Spleen (tissue), 11 donors: ENCODE data around the gene CTRL. TPM values are rescaled to one million over a fixed set of nuclear protein-coding genes. Genes with fewer than 3 reads are reported as not detected.
A peak's percentile ranks its signal among the peaks of the same experiment; 100 is the strongest.

Source experiments
- DNase-seq: peaks from one replicate; pipeline ENCODE4 v3.0.0-alpha.2; 2020
- H3K27ac ChIP-seq, 8 donors: fragments of 200-600 bp; sonication (generic) in 7 of 8; 1 replicate in 4 of 8; 2 replicates in 4 of 8; pipeline versions ENCODE4 v1.5.0 to v1.8.0; 2016 to 2021; ENCODE audit warnings: inconsistent platforms in 4 of 8, mild to moderate bottlenecking in 4 of 8, moderate library complexity in 1 of 8
- H3K27me3 ChIP-seq, 7 donors: fragments of 200-600 bp; sonication (generic) in 6 of 7; replicated peaks in 1 of 7; 1 replicate in 4 of 7; 2 replicates in 3 of 7; pipeline versions ENCODE4 v1.5.0 to v1.8.0; 2016 to 2021; ENCODE audit warnings: inconsistent platforms in 3 of 7, mild to moderate bottlenecking in 1 of 7
- H3K36me3 ChIP-seq, 6 donors: fragments of 200-600 bp; sonication (generic) in 5 of 6; 1 replicate in 4 of 6; 2 replicates in 2 of 6; pipeline versions ENCODE4 v1.5.0 to v1.8.0; 2016 to 2021; ENCODE audit warnings: inconsistent platforms in 2 of 6
- H3K4me1 ChIP-seq, 6 donors: fragments of 200-600 bp; sonication (generic) in 5 of 6; 1 replicate in 3 of 6; 2 replicates in 3 of 6; pipeline versions ENCODE4 v1.5.0 to v1.8.0; 2016 to 2021; ENCODE audit warnings: inconsistent platforms in 3 of 6
- H3K4me3 ChIP-seq, 8 donors: fragments of 200-600 bp; sonication (generic) in 7 of 8; 1 replicate in 4 of 8; 2 replicates in 4 of 8; pipeline versions ENCODE4 v1.5.0 to v1.8.0; 2016 to 2021; ENCODE audit warnings: inconsistent platforms in 4 of 8, mild to moderate bottlenecking in 4 of 8, moderate library complexity in 2 of 8
- H3K9me3 ChIP-seq, 8 donors: fragments of 200-600 bp; sonication (generic) in 7 of 8; 1 replicate in 4 of 8; 2 replicates in 4 of 8; pipeline versions ENCODE4 v1.5.0 to v1.8.0; 2016 to 2021; ENCODE audit warnings: inconsistent platforms in 4 of 8
- CTCF ChIP-seq, 11 experiments: fragments of 200-600 bp in 7 of 11; fragments of 450-650 bp in 4 of 11; sonication (generic) in 4 of 11; IDR thresholded peaks in 8 of 11; conservative IDR thresholded peaks in 3 of 11; 1 replicate in 7 of 11; 2 replicates in 4 of 11; pipeline versions ENCODE4 v1.4.0 to v1.8.0; 2016 to 2021; ENCODE audit warnings: antibody characterized with exemption in 11 of 11, inconsistent platforms in 4 of 11, mild to moderate bottlenecking in 1 of 11
- POLR2A ChIP-seq, 3 donors: fragments of 450-650 bp; IDR thresholded peaks; one replicate each; pipeline ENCODE4 v1.5.1; 2017; ENCODE audit warnings: antibody characterized with exemption in 3 of 3, mild to moderate bottlenecking in 1 of 3
- POLR2AphosphoS5 ChIP-seq, 3 donors: sonication (generic); formaldehyde crosslinking; IDR thresholded peaks; one replicate each; pipeline ENCODE4 v1.5.1; 2017; ENCODE audit warnings: antibody characterized with exemption in 3 of 3
- WGBS, 5 donors: extraction: QIAGEN DNeasy Blood & Tissue Kit in 3 of 5; methylation state at CpG; one replicate each; pipeline versions ENCODE4 v1.1.5 to v1.1.7; 2013 to 2018; 5-methylcytosine and 5-hydroxymethylcytosine counted together
- intact Hi-C: fragments of 100-400 bp; cut with DNase I; formaldehyde crosslinking; loops from one replicate; pipeline ENCODE4 v1.15.0; 2023; ENCODE audit warnings: low total_unique reads
- polyA plus RNA-seq, 3 donors: library from polyadenylated mRNA; stranded (reverse); fragments of 200-250 nt; gene quantifications; one replicate each; pipeline ENCODE4 v1.2.1, GENCODE V29; 2013
- total RNA-seq, 7 donors: library from RNA; depleted of rRNA in 3 of 7; stranded (reverse); fragments of >200 nt in 3 of 7; fragmentation: NEBNext Ultra II Directional in 4 of 7; extraction: Animal tissue kit (Norgen Biotek cat#: 25700) in 4 of 7; gene quantifications; one replicate each; pipeline versions ENCODE4 v1.1.0 to v1.2.1, GENCODE V29; 2016 to 2021
- donor health status: healthy with polysubstance abuse.
- donor health status: DM: no; HTN: no; CAD: no; lungs with moderate emphysema.
- donor health status: DM: no; HTN: no; CAD: no.
- donor health status: Bipolar disorder and iron deficiency.
- donor health status: healthy.
- donor health status: DM: no; HTN: no; CAD: no.
- donor health status: DM: yes; HTN: yes; CAD: no.

CTRL gene
- total and polyA plus RNA-seq, 10 donors, result 2.0 to 10.3 (median 4.7) TPM

GRCh38 chr16:67953641-67954375 is 22.1 kb upstream of the CTRL start:
- peak; percentile 63 for DNase-seq
- no peak for TF ChIP-seq POLR2AphosphoS5 (IDR thresholded peaks at IDR 0.05)
- 87 to 93% (median 91%) methylated on average over 7 to 8 of the region's 8 CpGs for WGBS, 5 donors
- H3K4me3 ChIP-seq, result no peak overlapping the region
- peaks cover 0 to 100% (median 60%) of the 10 kb centered on the region in 6 donors for H3K36me3 ChIP-seq
- no peaks in the 10 kb centered on the region for H3K27me3 ChIP-seq
- intact Hi-C loops, result no loop called here
- H3K27ac ChIP-seq, result no peak overlapping the region
- H3K4me1 ChIP-seq, result peaks cover 0 to 15% (median 2%) of the 10 kb centered on the region in 6 donors
- no peaks in the 10 kb centered on the region for H3K9me3 ChIP-seq

- 79 to 95% (median 88%) methylated on average over 4 to 12 of the region's 12 CpGs for WGBS, 5 donors
- TF ChIP-seq POLR2AphosphoS5 (IDR thresholded peaks at IDR 0.05), result peak in 2 of 3 donors; percentile 25 to 69
- no peak for TF ChIP-seq POLR2A (IDR thresholded peaks at IDR 0.05)
- Histone ChIP-seq H3K4me1 (peaks cover 0 to 9% (median 2%) of the 10 kb centered on the region in 6 donors), H3K4me3 (no peak overlapping the region), H3K27ac (no peak overlapping the region), H3K36me3 (peaks cover 0 to 100% (median 71%) of the 10 kb centered on the region in 6 donors), H3K9me3 (no peaks in the 10 kb centered on the region), H3K27me3 (no peaks in the 10 kb centered on the region)
- peak; percentile 67 for DNase-seq
- intact Hi-C loops, result no loop called here
Observed at GRCh38 chr16:67951485-67951884, 19.8 kb upstream of the CTRL start.

- WGBS, 5 donors, result 91 to 95% (median 94%) methylated on average over 2 to 16 of the region's 16 CpGs
- Histone ChIP-seq H3K4me3 (no peak overlapping the region), H3K9me3 (no peaks in the 10 kb centered on the region), H3K36me3 (peaks cover 0 to 100% (median 80%) of the 10 kb centered on the region in 6 donors), H3K4me1 (peaks cover 0 to 19% (median 2%) of the 10 kb centered on the region in 6 donors), H3K27me3 (no peaks in the 10 kb centered on the region), H3K27ac (no peak overlapping the region)
- peak; percentile 63 for DNase-seq
- intact Hi-C loops, result no loop called here
- no peak for TF ChIP-seq CTCF (IDR thresholded peaks at IDR 0.05 in 8 of 11, conservative IDR thresholded peaks at IDR 0.05 in 3 of 11)
- no peak for TF ChIP-seq POLR2AphosphoS5 (IDR thresholded peaks at IDR 0.05)
- no peak for TF ChIP-seq POLR2A (IDR thresholded peaks at IDR 0.05)
Observed at GRCh38 chr16:67950335-67950843, 18.7 kb upstream of the CTRL start.

GRCh38 chr16:67949645-67950044 is 18.0 kb upstream of the CTRL start:
- peak; percentile 61 for DNase-seq
- 86 to 95% (median 92%) methylated on average over 11 of the region's 11 CpGs for WGBS, 5 donors
- peaks cover 0 to 26% (median 4%) of the 10 kb centered on the region in 6 donors for H3K4me1 ChIP-seq
- no peak for TF ChIP-seq POLR2A (IDR thresholded peaks at IDR 0.05)
- peak in 2 of 3 donors; percentile 16 to 31 for TF ChIP-seq POLR2AphosphoS5 (IDR thresholded peaks at IDR 0.05)
- no peaks in the 10 kb centered on the region for H3K27me3 ChIP-seq
- H3K27ac ChIP-seq, result no peak overlapping the region
- peaks cover 0 to 100% (median 83%) of the 10 kb centered on the region in 6 donors for H3K36me3 ChIP-seq
- no peaks in the 10 kb centered on the region for H3K9me3 ChIP-seq
- no peak overlapping the region for H3K4me3 ChIP-seq
- intact Hi-C loops, result no loop called here

DNA sequence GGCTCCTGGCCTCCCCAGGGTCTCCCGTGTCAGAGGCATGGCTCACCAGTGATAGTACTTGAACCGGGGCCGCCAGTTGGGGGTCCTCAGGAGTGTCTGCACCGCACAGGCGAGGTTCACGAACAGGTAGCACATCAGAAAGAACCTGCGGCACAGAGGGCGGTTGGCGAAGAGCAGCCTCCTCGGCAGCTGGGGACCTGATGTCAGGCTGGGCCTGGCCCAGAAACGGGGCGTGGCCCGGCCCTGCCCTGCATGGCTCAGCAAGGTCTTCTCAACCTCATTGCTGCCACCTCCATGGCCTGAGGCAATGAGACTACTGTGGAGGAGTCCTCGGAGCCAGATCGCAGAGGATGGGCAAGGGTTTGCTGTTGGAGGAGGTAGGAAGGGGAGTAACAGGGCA is 16.4 kb upstream of the CTRL start:
- 92 to 98% (median 95%) methylated on average over 6 to 15 of the region's 15 CpGs for WGBS, 5 donors
- H3K9me3 ChIP-seq, result no peaks in the 10 kb centered on the region
- no peaks in the 10 kb centered on the region for H3K27me3 ChIP-seq
- no peak overlapping the region for H3K4me3 ChIP-seq
- DNase-seq, result no peak
- H3K36me3 ChIP-seq, result peaks cover 0 to 100% (median 74%) of the 10 kb centered on the region in 6 donors
- intact Hi-C loops, result no loop called here
- H3K27ac ChIP-seq, result no peak overlapping the region
- TF ChIP-seq POLR2A (IDR thresholded peaks at IDR 0.05), result no peak
- TF ChIP-seq POLR2AphosphoS5 (IDR thresholded peaks at IDR 0.05), result peak in 1 of 3 donors; percentile 25
- peaks cover 0 to 38% (median 10%) of the 10 kb centered on the region in 6 donors for H3K4me1 ChIP-seq

DNA sequence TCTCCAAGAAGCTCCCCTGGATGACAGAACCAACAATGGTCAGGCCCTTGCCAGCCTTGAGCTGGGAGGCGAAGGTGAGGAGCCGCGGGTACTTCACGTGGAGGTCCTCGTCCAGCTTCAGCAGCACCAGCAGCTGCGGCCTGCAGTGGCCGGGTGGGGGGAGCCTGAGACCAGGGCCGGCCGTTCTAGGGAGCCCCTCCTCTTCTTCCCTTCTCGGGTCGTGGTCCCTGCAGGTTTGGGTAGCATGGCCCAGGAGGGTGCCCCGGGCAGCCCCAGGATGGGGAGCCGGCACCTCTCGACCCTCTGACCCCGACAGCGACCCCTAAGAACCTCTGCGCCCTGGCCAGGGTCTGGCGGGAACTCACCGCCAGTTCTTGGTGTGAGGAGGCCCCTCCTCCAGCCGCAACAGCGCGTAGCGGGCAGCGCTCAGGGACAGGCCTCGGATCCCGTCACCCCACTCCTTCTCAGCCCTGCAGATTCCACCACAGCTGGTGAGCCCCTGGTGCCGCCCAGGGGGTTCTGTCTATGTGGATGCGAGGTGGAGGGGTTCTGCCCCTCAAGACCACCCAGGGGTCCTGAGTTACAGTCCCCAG is 15.4 kb upstream of the CTRL start:
- Histone ChIP-seq H3K36me3 (peaks cover 0 to 100% (median 72%) of the 10 kb centered on the region in 6 donors), H3K4me1 (peaks cover 0 to 45% (median 10%) of the 10 kb centered on the region in 6 donors), H3K27me3 (no peaks in the 10 kb centered on the region), H3K9me3 (no peaks in the 10 kb centered on the region), H3K4me3 (no peak overlapping the region), H3K27ac (peak overlapping the region in 2 of 8 donors; percentile 11 to 27)
- TF ChIP-seq CTCF (IDR thresholded peaks at IDR 0.05 in 8 of 11, conservative IDR thresholded peaks at IDR 0.05 in 3 of 11), result no peak
- TF ChIP-seq POLR2A (IDR thresholded peaks at IDR 0.05), result no peak
- peak in 1 of 3 donors; percentile 6 for TF ChIP-seq POLR2AphosphoS5 (IDR thresholded peaks at IDR 0.05)
- intact Hi-C loops, result no loop called here
- WGBS, 5 donors, result 88 to 100% (median 94%) methylated on average over 3 to 28 of the region's 28 CpGs
- DNase-seq, result no peak
